ENCODE data around the gene NSD2.

The NSD2 gene

GRCh38 chr4:1864076-1865008, 6.9 kb upstream of the NSD2 start:
- DNase-seq = no peak

- no peak for DNase-seq
Measured at GRCh38 chr4:1866189-1866661, 5.0 kb upstream of the NSD2 start.

GRCh38 chr4:1868293-1868692, 2.9 kb upstream of the NSD2 start:
- no peak for DNase-seq

GRCh38 chr4:1868912-1869311, 2.3 kb upstream of the NSD2 start:
- no peak for DNase-seq

- no peak for DNase-seq
Measured at GRCh38 chr4:1869530-1870327, 1.5 kb upstream of the NSD2 start.

GRCh38 chr4:1870328-1870577, 940 bp upstream of the NSD2 start:
- DNase-seq = peak; percentile 81

GRCh38 chr4:1871471-1872021, 353 bp downstream of the NSD2 start:
- DNase-seq = peak; percentile 14

GRCh38 chr4:1872870-1873269, 1.7 kb downstream of the NSD2 start:
- DNase-seq = peak; percentile 75

GRCh38 chr4:1873291-1873690, 2.1 kb downstream of the NSD2 start:
- DNase-seq = no peak

- DNase-seq = no peak
Measured at GRCh38 chr4:1873776-1874175, 2.6 kb downstream of the NSD2 start.

GRCh38 chr4:1874201-1874600, 3.0 kb downstream of the NSD2 start:
- DNase-seq = no peak

GRCh38 chr4:1879485-1879884, 8.3 kb downstream of the NSD2 start:
- DNase-seq = peak; percentile 35

GRCh38 chr4:1880332-1880731, 9.1 kb downstream of the NSD2 start:
- DNase-seq = no peak

- DNase-seq = no peak
Measured at GRCh38 chr4:1882850-1883271, 11.7 kb downstream of the NSD2 start.

GRCh38 chr4:1883583-1883982, 12.4 kb downstream of the NSD2 start:
- DNase-seq = peak; percentile 24

GRCh38 chr4:1885414-1885813, 14.2 kb downstream of the NSD2 start:
- DNase-seq = no peak

- no peak for DNase-seq
Measured at GRCh38 chr4:1887052-1887451, 15.9 kb downstream of the NSD2 start.

- no peak for DNase-seq
Measured at GRCh38 chr4:1890979-1891570, 19.9 kb downstream of the NSD2 start.

- no peak for DNase-seq
Measured at GRCh38 chr4:1895971-1896657, 24.9 kb downstream of the NSD2 start.

- no peak for DNase-seq
Measured at GRCh38 chr4:1896658-1896991, 25.4 kb downstream of the NSD2 start.

GRCh38 chr4:1898007-1898406, 26.8 kb downstream of the NSD2 start:
- DNase-seq = no peak

GRCh38 chr4:1898681-1899080, 27.5 kb downstream of the NSD2 start:
- DNase-seq = no peak

Data from fibroblast of skin of abdomen (primary cell).